H1 (cell line): ENCODE results near the gene GABARAPL2. TPM values are rescaled to one million over a fixed set of nuclear protein-coding genes. Genes with fewer than 3 reads are reported as not detected.

Experiments used
- CTCF ChIA-PET: fragments of 300-600 bp; sonication (Branson Sonifier 250); formaldehyde crosslinking; loops from one replicate; lab custom pipeline; 2021; ENCODE audit not compliant: partially characterized antibody; lab: Charles Lee
- POLR2A ChIA-PET: fragments of 300-600 bp; sonication (Branson Sonifier 250); formaldehyde crosslinking; loops from one replicate; lab custom pipeline; 2021; ENCODE audit warnings: inconsistent platforms; ENCODE audit not compliant: partially characterized antibody; lab: Charles Lee
- DNase-seq, 2 experiments: peaks; one replicate each; pipeline versions ENCODE4 v3.0.0 to v3.0.0-alpha.2; 2010 to 2022; ENCODE audit warnings: low spot score in 2 of 2, low read depth in 1 of 2, mixed read lengths in 1 of 2
- FAIRE-seq: peaks from 2 replicates; lab custom pipeline; 2011; peaks lifted over from hg19 to GRCh38; lab: Jason Lieb, UNC
- H2AFZ ChIP-seq: 2 replicates; pipeline ENCODE4 v1.8.1; 2012; ENCODE audit warnings: low read length, inconsistent platforms
- H2AK5ac ChIP-seq: 2 replicates; pipeline ENCODE4 v1.6.1; 2013; ENCODE audit warnings: low read depth, low read length
- H2BK120ac ChIP-seq: replicated peaks from 2 replicates; pipeline ENCODE3; 2013; ENCODE audit warnings: low read depth, low read length, inconsistent platforms
- H2BK12ac ChIP-seq: 2 replicates; pipeline ENCODE4 v1.6.1; 2013; ENCODE audit warnings: low read depth, low read length
- H2BK15ac ChIP-seq: 2 replicates; pipeline ENCODE4 v1.6.1; 2013; ENCODE audit warnings: low read length
- H2BK20ac ChIP-seq: 2 replicates; pipeline ENCODE4 v1.6.1; 2013; ENCODE audit warnings: low read length
- H2BK5ac ChIP-seq: 2 replicates; pipeline ENCODE4 v1.6.1; 2013; ENCODE audit warnings: low read depth, low read length
- H3K14ac ChIP-seq: 2 replicates; pipeline ENCODE4 v1.6.1; 2013; ENCODE audit warnings: inconsistent platforms; ENCODE audit not compliant: insufficient read length
- H3K18ac ChIP-seq: 2 replicates; pipeline ENCODE4 v1.6.1; 2013; ENCODE audit warnings: low read length; ENCODE audit errors: extremely low read depth
- H3K23ac ChIP-seq: 2 replicates; pipeline ENCODE4 v1.6.1; 2013; ENCODE audit warnings: inconsistent platforms; ENCODE audit not compliant: insufficient read length
- H3K23me2 ChIP-seq: 2 replicates; pipeline ENCODE4 v1.6.1; 2013; ENCODE audit warnings: low read depth, low read length
- H3K27ac ChIP-seq: 2 replicates; pipeline ENCODE4 v1.6.1; 2011; ENCODE audit warnings: low read depth, low read length, inconsistent platforms
- H3K27me3 ChIP-seq, 4 experiments: replicated peaks in 1 of 4; 1 replicate in 1 of 4; 2 replicates in 3 of 4; pipeline versions ENCODE4 v1.6.1 to v1.8.1; 2011 to 2013; ENCODE audit warnings: low read length in 3 of 4, mild to moderate bottlenecking in 3 of 4, inconsistent platforms in 2 of 4, mixed read lengths in 2 of 4, moderate library complexity in 1 of 4; ENCODE audit not compliant: control insufficient read depth in 3 of 4, insufficient read depth in 3 of 4; ENCODE audit errors: extremely low read depth in 1 of 4
- H3K36me3 ChIP-seq, 4 experiments: 2 replicates each; pipeline versions ENCODE4 v1.6.1 to v1.8.1; 2011 to 2013; ENCODE audit warnings: mild to moderate bottlenecking in 4 of 4, low read length in 3 of 4, moderate library complexity in 2 of 4, control low read depth in 1 of 4, inconsistent platforms in 1 of 4; ENCODE audit not compliant: insufficient read depth in 4 of 4, control insufficient read depth in 2 of 4
- H3K4ac ChIP-seq: replicated peaks from 2 replicates; pipeline ENCODE3; 2013; ENCODE audit warnings: low read length, low read depth, mixed read lengths, inconsistent platforms; ENCODE audit not compliant: insufficient read length
- H3K4me1 ChIP-seq, 4 experiments: replicated peaks in 1 of 4; 1 replicate in 1 of 4; 2 replicates in 3 of 4; pipeline versions ENCODE4 v1.6.1 to v1.8.1; 2011 to 2013; ENCODE audit warnings: low read length in 3 of 4, inconsistent platforms in 2 of 4, mixed read lengths in 1 of 4; ENCODE audit not compliant: insufficient read depth in 4 of 4, control insufficient read depth in 3 of 4
- H3K4me2 ChIP-seq, 2 experiments: 2 replicates each; pipeline versions ENCODE4 v1.6.1 to v1.8.1; 2011 to 2013; ENCODE audit warnings: low read depth in 2 of 2, low read length in 2 of 2, control low read depth in 1 of 2, inconsistent platforms in 1 of 2, mild to moderate bottlenecking in 1 of 2; ENCODE audit not compliant: insufficient read depth in 1 of 2
- H3K4me3 ChIP-seq, 4 experiments: fragments of 200-600, 300-600 bp in 1 of 4; sonication (generic), shearing (Covaris generic), sonication (Bioruptor Twin) in 1 of 4; 2 replicates each; pipeline versions ENCODE4 v1.5.1 to v1.8.1; 2011 to 2016; ENCODE audit warnings: low read length in 4 of 4, low read depth in 3 of 4, control low read depth in 2 of 4, inconsistent platforms in 2 of 4, mild to moderate bottlenecking in 2 of 4, mixed read lengths in 1 of 4, moderate library complexity in 1 of 4; ENCODE audit not compliant: insufficient read depth in 2 of 4; ENCODE audit errors: extremely low read depth in 1 of 4
- H3K56ac ChIP-seq: replicated peaks from 2 replicates; pipeline ENCODE3; 2013; ENCODE audit warnings: low read depth, mild to moderate bottlenecking, mixed read lengths, low read length, inconsistent platforms; ENCODE audit not compliant: insufficient read length
- H3K79me1 ChIP-seq: 2 replicates; pipeline ENCODE4 v1.6.1; 2013; ENCODE audit warnings: low read depth, low read length, control low read depth
- H3K79me2 ChIP-seq, 2 experiments: 2 replicates each; pipeline versions ENCODE4 v1.6.1 to v1.8.1; 2012 to 2013; ENCODE audit warnings: low read length in 2 of 2, mild to moderate bottlenecking in 2 of 2, inconsistent platforms in 1 of 2; ENCODE audit not compliant: insufficient read depth in 2 of 2, control insufficient read depth in 1 of 2
- H3K9ac ChIP-seq, 4 experiments: replicated peaks in 1 of 4; 1 replicate in 1 of 4; 2 replicates in 3 of 4; pipeline versions ENCODE4 v1.6.1 to v1.8.1; 2011 to 2013; ENCODE audit warnings: low read depth in 3 of 4, low read length in 3 of 4, control low read depth in 2 of 4, mild to moderate bottlenecking in 2 of 4, moderate library complexity in 2 of 4, inconsistent platforms in 1 of 4; ENCODE audit errors: extremely low read depth in 1 of 4
- H3K9me3 ChIP-seq, 2 experiments: 2 replicates each; pipeline versions ENCODE4 v1.6.1 to v1.8.1; 2012 to 2013; ENCODE audit warnings: mild to moderate bottlenecking in 2 of 2, moderate library complexity in 2 of 2, control low read depth in 1 of 2, inconsistent platforms in 1 of 2, low read depth in 1 of 2, low read length in 1 of 2, mixed read lengths in 1 of 2; ENCODE audit not compliant: insufficient read depth in 2 of 2
- H4K20me1 ChIP-seq, 2 experiments: replicated peaks in 1 of 2; 2 replicates each; pipeline versions ENCODE3 to v1.8.1; 2011 to 2013; ENCODE audit warnings: inconsistent platforms in 2 of 2, low read length in 2 of 2, mild to moderate bottlenecking in 1 of 2; ENCODE audit not compliant: insufficient read depth in 2 of 2, control insufficient read depth in 1 of 2
- H4K5ac ChIP-seq: 2 replicates; pipeline ENCODE4 v1.6.1; 2013; ENCODE audit warnings: low read length, low read depth, mixed read lengths, inconsistent platforms; ENCODE audit not compliant: insufficient read length
- H4K8ac ChIP-seq: 2 replicates; pipeline ENCODE4 v1.8.0; 2013; ENCODE audit warnings: mild to moderate bottlenecking, moderate library complexity, low read length, inconsistent platforms; ENCODE audit not compliant: insufficient read depth; ENCODE audit errors: extremely low read depth
- H4K91ac ChIP-seq: replicated peaks from 2 replicates; pipeline ENCODE3; 2013; ENCODE audit warnings: low read length, mixed read lengths, inconsistent platforms; ENCODE audit not compliant: insufficient read length
- BACH1 ChIP-seq: IDR thresholded peaks from 2 replicates; pipeline ENCODE4 v1.6.1; 2012; ENCODE audit warnings: low read length, improper control_type of control experiment
- BCL11A ChIP-seq, 2 experiments: IDR thresholded peaks; one replicate each; pipeline ENCODE4 v1.6.1; 2011; ENCODE audit warnings: low read depth in 2 of 2, low read length in 2 of 2, mild to moderate bottlenecking in 2 of 2
- CEBPB ChIP-seq: IDR thresholded peaks from 2 replicates; pipeline ENCODE4 v1.6.1; 2012; ENCODE audit warnings: low read depth, low read length
- CHD2 ChIP-seq: IDR thresholded peaks from 2 replicates; pipeline ENCODE4 v1.6.1; 2012; ENCODE audit warnings: low read length, improper control_type of control experiment
- EP300 ChIP-seq, 2 experiments: IDR thresholded peaks; 1 replicate in 1 of 2; 2 replicates in 1 of 2; pipeline ENCODE4 v1.6.1; 2011 to 2012; ENCODE audit warnings: low read depth in 2 of 2, low read length in 2 of 2, mild to moderate bottlenecking in 2 of 2, borderline replicate concordance in 1 of 2, inconsistent platforms in 1 of 2, moderate library complexity in 1 of 2
- PHF8 ChIP-seq: fragments of 200-600 bp; sonication (generic); conservative IDR thresholded peaks from 2 replicates; pipeline ENCODE4 v1.7.1; 2012; ENCODE audit warnings: low read depth, mild to moderate bottlenecking, inconsistent platforms, low read length, moderate library complexity
- RFX5 ChIP-seq: IDR thresholded peaks from 2 replicates; pipeline ENCODE4 v1.6.1; 2011; ENCODE audit warnings: low read depth, low read length, improper control_type of control experiment, borderline replicate concordance
- SRF ChIP-seq: IDR thresholded peaks from 2 replicates; pipeline ENCODE4 v1.6.1; 2011; ENCODE audit warnings: mild to moderate bottlenecking, low read depth, low read length, moderate library complexity
- TAF7 ChIP-seq: optimal IDR thresholded peaks from 2 replicates; pipeline ENCODE3; 2011; ENCODE audit warnings: low read depth, mild to moderate bottlenecking, inconsistent platforms, low read length, moderate library complexity, borderline replicate concordance
- WGBS, 2 experiments: shearing (Covaris generic) in 1 of 2; methylation state at CpG; one replicate each; pipeline versions ENCODE4 v1.1.6 to v1.1.7; 2013 to 2015; ENCODE audit warnings: low lambda C conversion rate in 2 of 2, mixed read lengths in 2 of 2, inconsistent platforms in 1 of 2, low coverage in 1 of 2, missing lambda C conversion rate in 1 of 2; ENCODE audit not compliant: insufficient replicate concordance in 2 of 2, insufficient coverage in 1 of 2, insufficient read length in 1 of 2; ENCODE audit errors: extremely low coverage in 1 of 2, missing lambda C conversion rate in 1 of 2; 5-methylcytosine and 5-hydroxymethylcytosine counted together
- polyA plus RNA-seq, 7 experiments: library from polyadenylated mRNA; depleted of rRNA in 3 of 7; stranded (reverse) in 5 of 7; unstranded in 2 of 7; fragments of >200 nt in 5 of 7; fragments of 200-250 nt in 2 of 7; gene quantifications; 1 replicate in 5 of 7; 2 replicates in 1 of 7; 4 replicates in 1 of 7; pipeline versions ENCODE4 v1.2.1 to v1.2.3, GENCODE V29; 2011 to 2013; ENCODE audit warnings: missing spikeins in 2 of 7, mixed read lengths in 2 of 7
- total RNA-seq: library from RNA; stranded (reverse); fragmentation: NEBNext Ultra II Directional; extraction: Animal tissue kit (Norgen Biotek cat#: 25700); gene quantifications from 2 replicates; pipeline ENCODE4 v1.2.1, GENCODE V29; 2021
- TF ChIP-seq, protein P1 (sequence below): IDR thresholded peaks from 2 replicates; pipeline ENCODE4 v1.6.1; 2011; ENCODE audit warnings: low read depth, mild to moderate bottlenecking, low read length; ENCODE audit not compliant: insufficient read depth
- TF ChIP-seq, protein P2 (sequence below): IDR thresholded peaks from 2 replicates; pipeline ENCODE4 v1.6.1; 2012; ENCODE audit warnings: inconsistent platforms
- TF ChIP-seq, protein P3 (sequence below): IDR thresholded peaks from 2 replicates; pipeline ENCODE4 v1.6.1; 2012; ENCODE audit warnings: inconsistent platforms

The GABARAPL2 gene
- total and polyA plus RNA-seq, 2 of the 8 experiments (the other 6 are each of a cell fraction or from before 2014, with no cell fraction given): 65.8 to 71.3 TPM

DNA sequence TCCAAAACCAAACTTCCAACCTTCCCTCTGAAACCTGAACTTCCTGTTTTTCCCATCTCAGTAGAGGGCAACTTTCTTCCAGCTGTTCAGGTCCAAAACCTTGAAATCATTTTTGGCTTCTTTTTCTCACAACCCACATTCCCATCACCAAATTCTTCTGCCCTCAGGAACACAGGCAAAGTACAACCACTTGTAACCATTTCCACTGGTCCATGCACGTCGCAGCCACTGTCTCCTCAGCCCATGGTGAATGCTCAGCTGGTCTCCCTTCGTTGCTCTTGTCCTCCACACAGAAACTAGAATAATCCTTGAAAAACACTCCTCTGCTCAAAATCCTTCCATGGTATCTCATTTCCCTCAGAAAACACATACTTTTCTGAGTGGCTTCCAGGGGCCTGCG lies 60.6 kb downstream of the GABARAPL2 start:
- Histone ChIP-seq H3K27ac (no peak overlapping the region), H3K36me3 (peaks cover 41 to 63% (median 53%) of the 10 kb centered on the region in 4 experiments), H4K8ac (no peak overlapping the region), H3K23ac (no peak overlapping the region), H3K27me3 (no peaks in the 10 kb centered on the region), H4K5ac (no peak overlapping the region), H3K56ac (no peak overlapping the region), H4K20me1 (peaks cover 0 to 5% of the 10 kb centered on the region in 2 experiments), H3K79me1 (no peaks in the 10 kb centered on the region; the same call in 1 of the 2 replicates), H3K9ac (no peak overlapping the region), H3K79me2 (peaks cover 0 to 4% of the 10 kb centered on the region in 2 experiments; a peak in 1 of 4 replicates), H2BK120ac (no peak overlapping the region), H2AK5ac (no peak overlapping the region), H2BK5ac (no peak overlapping the region), H3K4me3 (no peak overlapping the region), H4K91ac (no peak overlapping the region), H3K23me2 (peaks cover 6% of the 10 kb centered on the region), H2BK20ac (no peak overlapping the region), H2AFZ (no peak overlapping the region), H2BK15ac (no peak overlapping the region), H3K9me3 (no peaks in the 10 kb centered on the region), H3K18ac (no peak overlapping the region), H3K4me1 (peaks cover 0 to 5% (median 4%) of the 10 kb centered on the region in 4 experiments; a peak in 5 of 7 replicates), H2BK12ac (no peak overlapping the region), H3K4me2 (no peak overlapping the region), H3K4ac (no peak overlapping the region), H3K14ac (no peak overlapping the region)
- ChIA-PET CTCF (interaction anchor here (1.0 kb wide), 1 partner anchor 15 kb away, joined by 3 read pairs; no protein-coding TSS in a partner anchor), POLR2A (interaction anchor here (0.6 to 2.1 kb wide), 4 partner anchors 10 to 92 kb away, joined by 3 to 4 read pairs (median 4); partner anchors contain the start of gene CHST5)
- FAIRE-seq: no peak
- WGBS, 2 experiments: 97% methylated on average over 4 of the region's 4 CpGs; no CpG with 5 or more reads in 1 of the 2 experiments
- no peak for DNase-seq
- TF ChIP-seq, protein P1, sequence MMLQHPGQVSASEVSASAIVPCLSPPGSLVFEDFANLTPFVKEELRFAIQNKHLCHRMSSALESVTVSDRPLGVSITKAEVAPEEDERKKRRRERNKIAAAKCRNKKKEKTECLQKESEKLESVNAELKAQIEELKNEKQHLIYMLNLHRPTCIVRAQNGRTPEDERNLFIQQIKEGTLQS: no peak
- TF ChIP-seq, protein P2, sequence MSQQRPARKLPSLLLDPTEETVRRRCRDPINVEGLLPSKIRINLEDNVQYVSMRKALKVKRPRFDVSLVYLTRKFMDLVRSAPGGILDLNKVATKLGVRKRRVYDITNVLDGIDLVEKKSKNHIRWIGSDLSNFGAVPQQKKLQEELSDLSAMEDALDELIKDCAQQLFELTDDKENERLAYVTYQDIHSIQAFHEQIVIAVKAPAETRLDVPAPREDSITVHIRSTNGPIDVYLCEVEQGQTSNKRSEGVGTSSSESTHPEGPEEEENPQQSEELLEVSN: no peak
- no peak for TF ChIP-seq BACH1
- no peak for TF ChIP-seq CEBPB
- no peak for TF ChIP-seq BCL11A (IDR thresholded peaks at IDR 0.05; ENCODE audit: low read depth in 2 of 2, low read length in 2 of 2)
- TF ChIP-seq, protein P3, sequence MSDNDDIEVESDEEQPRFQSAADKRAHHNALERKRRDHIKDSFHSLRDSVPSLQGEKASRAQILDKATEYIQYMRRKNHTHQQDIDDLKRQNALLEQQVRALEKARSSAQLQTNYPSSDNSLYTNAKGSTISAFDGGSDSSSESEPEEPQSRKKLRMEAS: no peak
- TF ChIP-seq EP300 (IDR thresholded peaks at IDR 0.05; ENCODE audit: borderline replicate concordance in 1 of 2, low read depth in 2 of 2, low read length in 2 of 2): no peak
- TF ChIP-seq SRF: no peak
- no peak for TF ChIP-seq RFX5
- no peak for TF ChIP-seq PHF8
- TF ChIP-seq TAF7: no peak
- TF ChIP-seq CHD2: no peak
